ENCODE results near the gene RPS26. TPM values are rescaled to one million over a fixed set of nuclear protein-coding genes. Genes with fewer than 3 reads are reported as not detected.
A peak's percentile ranks its signal among the peaks of the same experiment; 100 is the strongest.

Gene RPS26
- total RNA-seq, 4 donors from 2014 or later = 295 to 1,263 (median 759) TPM

- no peak for TF ChIP-seq POLR2AphosphoS5 (IDR thresholded peaks at IDR 0.05)
- TF ChIP-seq POLR2A (IDR thresholded peaks at IDR 0.05) = no peak
- no peak for ATAC-seq
- no peak overlapping the region for H3K27ac ChIP-seq
- no peaks in the 10 kb centered on the region for H3K36me3 ChIP-seq
- 55 to 76% methylated on average over 2 to 3 of the region's 3 CpGs for WGBS, 2 donors (ENCODE audit: low coverage in 1 of 2)
- H3K4me3 ChIP-seq = no peak overlapping the region
- no peaks in the 10 kb centered on the region for H3K4me1 ChIP-seq
- H3K9me3 ChIP-seq = no peaks in the 10 kb centered on the region
- peaks cover 8% of the 10 kb centered on the region for H3K27me3 ChIP-seq
Measured at GRCh38 chr12:56086096-56086495, 44.4 kb downstream of the RPS26 start.

GRCh38 chr12:56086608-56087007 lies 44.9 kb downstream of the RPS26 start:
- ATAC-seq = no peak
- peaks cover 2% of the 10 kb centered on the region for H3K27me3 ChIP-seq
- H3K9me3 ChIP-seq = no peaks in the 10 kb centered on the region
- TF ChIP-seq EP300 (IDR thresholded peaks at IDR 0.05) = no peak
- WGBS, 2 donors (ENCODE audit: low coverage in 1 of 2) = 90 to 100% methylated on average over 2 of the region's 6 CpGs
- no peak overlapping the region for H3K27ac ChIP-seq
- no peak overlapping the region for H3K4me3 ChIP-seq
- no peaks in the 10 kb centered on the region for H3K4me1 ChIP-seq
- no peaks in the 10 kb centered on the region for H3K36me3 ChIP-seq

GRCh38 chr12:56087220-56087619 lies 45.5 kb downstream of the RPS26 start:
- Histone ChIP-seq H3K9me3 (no peaks in the 10 kb centered on the region), H3K4me3 (no peak overlapping the region), H3K36me3 (no peaks in the 10 kb centered on the region), H3K27me3 (no peaks in the 10 kb centered on the region), H3K27ac (peak overlapping the region in 2 of 4 donors; percentile 35 to 51), H3K4me1 (no peaks in the 10 kb centered on the region)
- no peak for ATAC-seq
- TF ChIP-seq POLR2AphosphoS5 (IDR thresholded peaks at IDR 0.05) = no peak
- no peak for TF ChIP-seq POLR2A (IDR thresholded peaks at IDR 0.05)
- no CpG with 5 or more reads among the region's 6 CpGs for WGBS, 2 donors (ENCODE audit: low coverage in 1 of 2)

Other genes with a start within 250 kb of the RPS26 start
- gene SARNP, start 224.2 kb upstream of the RPS26 start, total RNA-seq = 10 to 100 TPM; 50.3 to 90.5 (median 63.3) TPM
- 10 to 100 TPM in 3 of 4 donors, 1 to 10 TPM in 1; 9.2 to 13.1 (median 11.9) TPM for gene ORMDL2, start 223.9 kb upstream of the RPS26 start, total RNA-seq
- 10 to 100 TPM; 16.8 to 38.8 (median 29.0) TPM for gene DNAJC14, start 212.3 kb upstream of the RPS26 start, total RNA-seq
- gene MMP19, start 199.0 kb upstream of the RPS26 start, total RNA-seq = 10 to 100 TPM in 1 of 4 donors, 1 to 10 TPM in 3; 1.4 to 29.5 (median 7.2) TPM
- 10 to 100 TPM; 20.8 to 30.2 (median 26.8) TPM for gene PYM1, start 114.0 kb upstream of the RPS26 start, total RNA-seq
- 10 to 100 TPM; 21.9 to 80.3 (median 37.4) TPM for gene DGKA, start 110.8 kb upstream of the RPS26 start, total RNA-seq
- 1 to 10 TPM in 1 of 4 donors, under 1 TPM in 2, not detected in 1; 0.20 to 4.7 (median 0.67) TPM for gene PMEL, start 75.9 kb upstream of the RPS26 start, total RNA-seq
- 10 to 100 TPM; 22.1 to 54.4 (median 31.2) TPM for gene CDK2, start 75.1 kb upstream of the RPS26 start, total RNA-seq
- gene RAB5B, start 67.8 kb upstream of the RPS26 start, total RNA-seq = 100 to 1,000 TPM; 113 to 169 (median 142) TPM
- gene SUOX, start 44.6 kb upstream of the RPS26 start, total RNA-seq = 10 to 100 TPM; 17.3 to 30.7 (median 24.0) TPM
- 1 to 10 TPM; 5.1 to 7.3 (median 6.5) TPM for gene IKZF4, start 20.9 kb upstream of the RPS26 start, total RNA-seq
- 10 to 100 TPM; 17.3 to 41.1 (median 22.3) TPM for gene ERBB3, start 38.2 kb downstream of the RPS26 start, total RNA-seq
- gene PA2G4, start 62.6 kb downstream of the RPS26 start, total RNA-seq = 100 to 1,000 TPM in 3 of 4 donors, 10 to 100 TPM in 1; 99.4 to 115 (median 110) TPM
- 1,000 to 10,000 TPM; 1,487 to 4,346 (median 2,874) TPM for gene RPL41, start 74.7 kb downstream of the RPS26 start, total RNA-seq
- 1 to 10 TPM; 5.0 to 7.4 (median 5.8) TPM for gene ZC3H10, start 76.3 kb downstream of the RPS26 start, total RNA-seq
- gene ESYT1, start 86.3 kb downstream of the RPS26 start, total RNA-seq = 100 to 1,000 TPM; 128 to 234 (median 167) TPM
- 10 to 100 TPM; 14.3 to 57.9 (median 28.0) TPM for gene MYL6B, start 110.7 kb downstream of the RPS26 start, total RNA-seq
- gene MYL6, start 116.4 kb downstream of the RPS26 start, total RNA-seq = 1,000 to 10,000 TPM; 5,300 to 6,545 (median 5,874) TPM
- 100 to 1,000 TPM in 1 of 4 donors, 10 to 100 TPM in 3; 76.5 to 109 (median 85.1) TPM for gene SMARCC2, start 147.6 kb downstream of the RPS26 start, total RNA-seq
- 100 to 1,000 TPM in 2 of 4 donors, 10 to 100 TPM in 2; 63.7 to 119 (median 102) TPM for gene RNF41, start 180.0 kb downstream of the RPS26 start, total RNA-seq
- gene NABP2, start 182.4 kb downstream of the RPS26 start, total RNA-seq = 10 to 100 TPM; 23.7 to 34.7 (median 28.8) TPM
- 1 to 10 TPM in 1 of 4 donors, not detected in 3; 1.7 TPM for gene SLC39A5, start 188.1 kb downstream of the RPS26 start, total RNA-seq
- gene ANKRD52, start 216.5 kb downstream of the RPS26 start, total RNA-seq = 10 to 100 TPM; 12.9 to 37.8 (median 15.6) TPM
- gene COQ10A, start 225.0 kb downstream of the RPS26 start, total RNA-seq = 10 to 100 TPM in 3 of 4 donors, 1 to 10 TPM in 1; 9.3 to 18.4 (median 12.5) TPM

All from gastroesophageal sphincter (tissue), 4 donors.